ENCODE results near the gene BTF3.

- TF ChIP-seq EZH2 (IDR thresholded peaks at IDR 0.05): no peak
- no peak for TF ChIP-seq POLR2AphosphoS5 (IDR thresholded peaks at IDR 0.05; ENCODE audit: borderline replicate concordance, low read depth, low read length)
Measured at GRCh38 chr5:73451224-73452130, 46.8 kb upstream of the BTF3 start.
